Measurements from ENCODE around the gene B4GALNT1.

GRCh38 chr12:57590864-57591781 is 41.9 kb downstream of the B4GALNT1 start, which contains the start of gene PIP4K2C:
- TF ChIP-seq CTCF (IDR thresholded peaks at IDR 0.05; ENCODE audit: poor library complexity, severe bottlenecking): no peak
- TF ChIP-seq EZH2 (IDR thresholded peaks at IDR 0.05; ENCODE audit: borderline replicate concordance, insufficient read depth, low read length, poor library complexity, severe bottlenecking): no peak
- peak; percentile 64 for TF ChIP-seq POLR2AphosphoS5 (IDR thresholded peaks at IDR 0.05)

Data from neural cell (in vitro differentiated cells).